Amniotic stem cell (primary cell): Measurements from ENCODE around the gene INSL3.

Experiments used
- DNase-seq: peaks from one replicate; lab custom pipeline; 2025; lab: John Stamatoyannopoulos, UW

The INSL3 gene

DNA sequence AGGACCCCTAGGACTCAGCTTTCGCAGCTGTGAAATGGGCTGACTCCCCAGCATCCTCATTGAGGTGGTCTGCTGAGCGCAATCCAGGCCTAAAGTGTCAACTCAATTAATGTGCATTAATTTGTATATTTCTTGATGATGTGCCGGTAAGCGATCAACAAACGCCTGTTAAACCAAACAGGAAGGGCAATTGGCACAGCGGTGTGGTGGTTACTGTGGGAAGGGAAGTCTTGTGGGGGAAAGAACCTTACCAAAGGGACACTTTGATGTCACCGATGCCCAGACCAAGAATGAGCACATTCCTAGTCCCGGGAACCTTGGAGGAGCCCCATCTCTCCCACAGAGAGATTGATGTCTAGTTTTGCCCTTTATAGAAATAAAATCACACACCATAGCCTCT lies 24.8 kb upstream of the INSL3 start:
- DNase-seq: no peak

DNA sequence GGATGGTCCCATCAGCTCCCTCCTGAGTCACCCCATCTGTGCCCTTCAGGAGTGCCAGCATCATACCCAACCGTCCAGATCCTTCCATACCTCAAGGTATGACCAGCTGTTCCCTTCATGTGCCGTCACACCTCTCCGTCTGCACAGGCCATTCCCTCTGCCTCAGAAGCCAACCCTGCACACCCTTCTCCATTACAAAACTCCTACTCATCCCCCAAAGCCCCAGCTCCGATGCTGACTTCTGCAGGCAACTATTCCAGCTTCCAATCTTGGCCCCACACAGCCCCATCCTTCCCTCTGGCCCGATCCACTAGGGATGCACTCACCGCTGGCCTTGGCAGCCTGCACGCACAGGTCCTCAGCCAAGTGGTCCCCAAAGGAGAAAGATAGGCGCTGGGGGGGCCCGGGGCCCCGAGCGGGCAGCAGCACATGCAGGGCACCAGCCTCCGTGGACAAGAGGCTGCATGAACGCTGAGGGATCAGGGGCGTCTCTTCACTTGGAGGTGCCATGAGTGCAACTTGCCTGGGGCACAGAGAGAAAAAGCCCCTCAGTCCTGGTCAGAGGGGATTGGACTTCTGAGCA lies 22.7 kb upstream of the INSL3 start:
- no peak for DNase-seq

DNA sequence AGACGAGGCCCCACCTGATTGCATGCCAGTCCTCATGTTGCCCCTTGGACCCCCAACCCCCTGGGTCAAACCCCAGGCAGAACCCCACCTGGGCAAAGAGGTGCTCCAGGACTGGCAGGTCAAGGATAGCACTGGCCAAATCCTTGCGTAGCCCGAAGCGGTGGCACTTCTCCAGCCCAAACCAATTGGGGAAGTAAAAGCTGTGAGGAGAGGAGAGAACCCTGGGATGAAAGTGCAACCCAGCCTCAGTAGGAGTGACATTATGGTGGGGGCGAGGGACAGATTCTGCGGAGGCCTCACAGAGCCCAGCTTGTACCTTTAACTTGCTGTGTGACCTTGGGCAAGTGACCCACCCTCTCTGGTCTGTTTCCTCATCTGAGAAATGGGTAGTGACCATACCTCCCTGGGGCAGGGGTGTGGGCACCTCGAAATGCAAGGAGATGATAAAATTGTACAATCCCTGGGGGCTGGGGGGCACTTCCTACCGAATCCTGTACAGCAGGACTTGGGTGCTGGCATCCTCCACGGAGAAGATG lies 22.0 kb upstream of the INSL3 start:
- DNase-seq: no peak

DNA sequence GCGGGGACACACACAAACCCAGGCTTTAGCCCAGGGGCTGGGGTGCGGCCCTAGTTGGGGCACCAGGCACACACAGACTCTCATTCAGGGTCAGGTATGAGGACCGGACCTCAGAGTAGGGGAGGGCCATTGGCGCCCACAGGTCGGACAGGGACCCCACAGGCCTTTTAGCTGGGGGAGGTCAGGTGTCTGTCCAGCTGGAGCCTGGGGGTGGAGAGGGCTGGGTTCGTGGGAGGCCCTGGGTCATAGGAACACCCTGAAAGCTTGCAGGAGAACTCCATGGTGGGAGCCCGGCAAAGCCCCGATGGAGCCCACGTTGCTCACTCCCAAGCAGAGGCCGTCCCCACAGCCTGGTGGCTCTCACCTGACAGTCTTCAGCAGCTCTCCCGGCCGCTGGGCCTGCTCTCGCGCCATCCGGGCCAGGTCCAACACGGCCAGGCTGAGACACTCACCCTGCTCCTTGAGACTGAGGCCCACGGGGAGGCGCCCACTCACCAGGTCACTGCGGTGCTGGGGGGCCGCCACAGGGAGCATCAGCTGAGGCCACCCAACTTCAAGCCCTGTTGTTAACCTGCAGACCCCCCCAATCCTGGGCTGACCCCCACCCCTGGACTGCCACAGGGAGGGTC lies 21.5 kb upstream of the INSL3 start:
- DNase-seq: no peak

DNA sequence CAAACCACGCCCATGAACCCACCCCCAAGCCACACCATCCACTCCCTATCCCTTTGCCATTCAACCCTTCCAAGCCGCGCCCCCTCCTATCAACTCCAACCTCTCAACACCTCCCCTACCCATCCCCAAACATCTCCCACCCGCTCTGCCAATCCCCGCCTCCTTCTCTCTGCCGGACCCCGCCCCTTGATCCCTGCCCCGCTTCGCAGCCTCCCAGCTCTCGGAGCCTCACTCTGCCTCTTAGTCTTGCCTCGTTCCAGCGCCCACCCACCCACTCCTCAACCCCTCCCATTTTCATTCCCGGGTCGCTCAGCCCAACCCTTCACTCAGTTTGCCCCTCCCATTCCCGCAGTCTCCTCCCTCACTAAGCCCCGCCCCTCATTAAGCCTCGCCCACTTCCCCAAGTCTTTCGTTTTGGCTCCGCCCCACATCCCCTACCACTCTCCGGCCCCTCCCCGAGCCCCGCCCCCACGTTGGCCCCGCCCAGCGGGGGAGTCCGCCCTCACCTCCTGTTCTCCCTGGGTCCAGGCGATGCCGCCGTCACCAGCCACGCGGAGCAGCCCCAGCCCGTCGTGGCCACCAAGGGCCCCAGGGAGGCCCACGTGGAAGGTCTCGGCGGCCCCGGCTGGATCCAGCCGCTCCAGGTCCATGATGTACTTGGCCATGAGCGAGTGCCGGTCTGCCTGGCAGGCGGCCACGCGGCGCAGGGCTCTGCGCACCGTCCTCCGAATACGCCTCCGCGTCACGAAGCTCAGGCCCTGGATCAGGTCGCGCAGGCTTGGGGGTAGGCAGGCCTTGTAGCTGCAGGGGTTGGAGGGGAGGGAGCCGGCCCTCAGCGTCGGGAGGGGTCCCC lies 20.7 kb upstream of the INSL3 start:
- no peak for DNase-seq

DNA sequence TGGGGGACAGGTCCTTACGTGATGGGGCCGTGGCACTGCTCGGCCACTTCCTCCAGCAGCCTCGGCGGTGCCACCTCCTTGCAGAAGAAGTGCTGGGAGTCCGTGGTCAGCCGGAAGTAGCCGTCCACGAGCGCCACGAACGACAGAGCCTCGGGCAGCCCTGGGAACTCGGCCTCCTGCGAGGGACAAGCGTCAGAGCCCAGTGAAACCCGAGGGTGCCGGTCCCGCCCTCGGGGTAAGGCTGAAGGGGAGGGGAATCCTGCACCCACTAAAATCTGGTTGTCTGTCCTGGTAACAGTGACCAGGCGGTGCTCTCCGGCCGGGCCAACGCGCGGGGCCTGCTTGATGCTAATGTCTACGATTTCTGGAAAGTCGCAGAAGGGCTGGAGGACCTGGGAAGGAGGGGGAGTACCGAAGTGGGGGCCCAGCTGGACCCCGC lies 20.1 kb upstream of the INSL3 start:
- DNase-seq: no peak

DNA sequence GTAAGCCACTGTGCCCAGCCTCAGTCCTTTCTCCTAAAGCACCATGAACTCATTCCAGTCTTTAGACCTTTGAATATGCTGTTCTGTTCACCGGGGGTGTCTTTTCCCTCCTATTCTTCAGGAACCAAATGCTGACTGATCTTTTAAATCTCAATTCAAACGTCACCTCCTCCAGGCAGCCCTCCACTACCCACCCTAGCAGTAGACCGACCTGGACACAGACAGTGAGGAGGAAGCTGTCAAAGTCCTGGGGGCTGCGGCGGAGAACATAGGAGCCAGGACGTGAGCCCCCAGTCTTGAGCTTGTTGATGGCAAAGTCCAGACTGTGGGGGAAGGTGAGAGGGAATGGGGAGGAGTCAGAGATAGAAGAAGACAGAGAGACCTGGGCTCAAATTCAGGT lies 18.7 kb upstream of the INSL3 start:
- no peak for DNase-seq

DNA sequence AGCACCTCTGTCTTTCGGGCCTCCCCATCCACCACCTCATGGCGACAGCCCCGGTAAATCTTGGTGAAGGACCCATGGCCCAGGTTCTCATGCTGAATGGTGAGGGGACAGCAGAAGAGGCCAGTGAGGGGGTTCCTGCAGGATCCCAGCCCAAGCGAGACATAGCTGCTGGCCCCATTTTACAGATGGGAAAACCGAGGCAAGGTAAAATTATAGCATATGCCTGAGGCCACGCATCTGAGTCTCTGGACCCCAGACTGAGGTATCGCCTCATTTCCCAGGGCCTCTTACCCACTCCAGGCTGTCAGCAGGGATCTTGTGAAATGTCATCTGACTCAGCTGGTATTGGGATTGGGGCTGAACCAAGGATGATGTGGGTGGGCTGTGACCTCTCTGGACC lies 16.7 kb upstream of the INSL3 start:
- no peak for DNase-seq

DNA sequence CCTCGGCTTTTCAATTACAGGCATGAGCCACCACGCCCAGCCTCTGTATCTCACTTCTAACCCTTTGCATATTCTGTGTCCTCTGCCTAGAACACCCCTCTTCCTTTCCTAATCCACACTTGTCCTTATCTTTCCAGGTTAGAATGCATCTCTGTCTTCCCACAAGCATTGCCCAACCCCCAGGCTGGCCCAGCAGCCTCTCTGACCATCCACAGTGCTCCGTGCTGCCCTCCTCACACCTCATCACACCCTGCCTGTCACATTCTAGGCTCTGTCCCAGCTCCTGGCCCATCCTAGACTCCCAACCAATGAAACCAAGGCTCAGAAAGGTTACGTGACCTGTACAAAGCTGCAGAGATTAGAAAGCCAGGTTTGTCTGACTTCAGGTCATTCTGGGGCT lies 15.2 kb upstream of the INSL3 start:
- DNase-seq: no peak

DNA sequence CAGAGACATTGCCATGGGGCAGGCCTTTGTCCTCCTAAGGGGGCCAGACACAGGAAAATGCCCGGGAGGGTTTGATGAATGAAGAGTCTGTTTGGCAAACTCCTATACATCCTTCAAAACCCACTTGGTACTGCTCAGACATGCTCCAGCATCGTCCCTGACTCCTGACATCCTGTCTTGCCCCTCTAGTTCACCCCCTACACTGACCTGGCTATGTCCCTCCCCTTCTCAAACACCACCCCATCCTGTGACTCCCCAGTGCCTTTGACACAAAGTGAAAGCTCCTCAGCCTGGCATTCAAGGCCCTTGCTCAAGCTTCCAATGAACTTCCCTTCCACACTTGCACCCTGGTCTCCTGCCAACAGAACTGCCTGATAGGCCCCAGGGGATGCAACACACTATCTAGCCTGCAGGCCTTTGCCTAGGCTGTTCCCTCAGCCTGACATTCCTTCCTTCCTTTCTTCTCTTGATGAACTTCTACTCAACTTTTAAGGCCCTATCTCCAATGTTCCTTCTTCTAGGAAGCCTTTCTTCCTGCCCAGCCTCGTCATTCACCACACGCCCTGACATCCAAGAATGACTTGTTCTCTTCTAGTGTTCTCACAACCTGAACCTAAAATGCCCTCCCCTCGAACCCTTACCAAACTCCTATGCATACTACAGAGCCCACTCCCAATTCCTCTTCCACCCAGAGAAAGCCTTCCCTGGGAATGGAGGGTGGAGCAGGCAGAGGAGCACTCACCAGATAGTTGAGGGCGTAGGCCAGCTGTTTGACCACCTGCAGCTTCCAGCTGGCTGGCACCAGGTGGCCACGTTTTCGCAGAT lies 14.1 kb upstream of the INSL3 start:
- no peak for DNase-seq

DNA sequence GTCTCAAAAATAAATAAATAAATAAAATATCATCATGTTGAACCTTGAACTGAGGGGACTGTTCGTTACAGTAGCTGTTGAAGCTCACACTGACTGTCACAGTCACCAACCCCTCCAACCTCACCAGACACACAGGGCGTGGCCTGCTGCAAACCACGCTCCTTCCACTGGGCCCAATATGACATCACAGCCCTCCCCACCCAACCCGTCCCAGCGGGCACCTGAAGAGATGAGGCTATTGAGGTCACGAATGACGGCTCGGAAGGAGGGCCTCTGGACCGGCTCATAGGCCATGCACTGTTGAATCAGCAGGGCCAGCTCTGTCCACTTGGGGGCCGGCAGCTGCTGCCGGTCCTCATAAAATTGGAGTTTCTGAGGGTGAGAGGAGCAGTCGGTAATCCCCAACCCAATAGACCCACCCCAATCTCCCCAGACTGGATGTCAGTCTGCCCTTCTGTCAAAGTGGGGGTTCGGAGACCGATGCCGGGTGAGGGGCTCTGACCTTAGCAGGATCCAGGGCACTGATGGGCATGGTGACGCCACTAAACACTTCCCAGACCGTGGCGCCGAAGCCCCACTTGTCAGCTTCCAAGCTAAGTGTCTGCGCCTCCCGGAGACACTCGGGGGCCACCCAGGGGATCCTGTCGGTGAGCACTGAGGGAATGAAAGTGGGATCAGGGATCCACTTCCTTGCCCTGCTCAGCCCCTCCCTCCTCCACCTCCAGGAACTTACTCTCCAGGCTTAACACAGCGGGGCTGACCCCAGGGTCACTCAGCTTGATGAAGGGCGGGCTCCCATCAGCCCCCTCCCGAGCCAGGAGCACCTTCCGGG lies 13.2 kb upstream of the INSL3 start:
- DNase-seq: no peak

DNA sequence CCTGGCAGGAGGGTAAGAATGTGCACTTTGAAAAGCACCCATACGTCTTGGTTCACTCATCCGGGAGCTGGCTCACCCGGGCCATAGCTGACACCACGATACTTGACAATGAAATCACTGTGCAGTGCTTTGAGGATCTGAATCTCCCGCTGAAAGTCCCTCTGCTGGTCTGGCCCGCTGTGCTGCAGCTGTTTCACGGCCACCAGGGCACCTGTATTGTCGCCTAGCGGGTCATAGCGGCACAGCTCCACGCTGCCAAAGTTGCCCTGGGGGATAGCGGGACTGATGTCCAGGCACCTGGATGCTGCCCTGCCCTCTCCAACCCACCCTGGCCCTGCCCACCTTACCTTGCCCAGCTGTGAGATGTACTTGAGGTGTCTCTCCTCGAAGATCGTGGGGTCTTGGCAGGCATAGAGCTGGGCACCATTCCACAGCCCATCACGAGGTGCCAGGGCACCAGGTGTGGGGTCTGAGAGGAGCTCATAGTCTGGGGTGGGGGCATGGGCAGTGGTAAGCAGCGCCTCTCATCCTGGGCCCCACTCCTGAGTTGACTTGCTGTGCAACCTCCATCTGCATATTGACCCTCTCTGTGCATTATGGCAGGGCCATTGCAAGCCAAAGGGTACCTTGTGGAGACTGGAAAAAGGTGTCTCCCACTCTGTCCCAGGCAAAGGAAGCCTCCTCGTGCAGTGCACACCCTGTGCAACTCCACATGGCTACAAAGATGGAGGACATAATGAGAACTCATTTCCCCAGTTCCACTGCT lies 11.3 kb upstream of the INSL3 start:
- DNase-seq: no peak

DNA sequence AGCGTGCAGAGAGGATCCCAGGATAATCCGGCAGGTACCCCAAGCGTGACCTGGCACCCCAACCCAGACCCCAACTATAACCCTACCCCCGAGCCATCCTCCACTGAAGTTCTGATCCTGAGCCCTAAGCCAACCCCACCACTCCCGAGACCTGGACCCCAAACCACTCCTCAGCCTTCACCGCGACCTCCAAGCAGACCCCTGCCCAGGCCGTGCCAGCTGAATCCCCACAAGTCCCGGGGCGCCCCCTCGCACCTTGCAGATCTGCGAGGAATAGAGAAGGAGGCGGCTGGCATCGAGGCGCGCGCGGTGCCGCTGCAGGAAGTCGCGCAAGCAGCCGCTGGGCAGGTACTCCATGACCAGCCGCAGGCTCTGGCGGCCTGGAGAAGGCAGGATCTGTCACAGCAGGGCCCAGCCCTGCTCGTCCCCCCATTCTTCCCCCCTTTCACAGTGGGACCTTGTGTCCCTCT lies 10.1 kb upstream of the INSL3 start:
- DNase-seq: no peak

- no peak for DNase-seq
Measured at GRCh38 chr19:17830567-17831418, 9.5 kb upstream of the INSL3 start.

- no peak for DNase-seq
Measured at GRCh38 chr19:17829855-17830566, 8.7 kb upstream of the INSL3 start.

GRCh38 chr19:17826508-17827056 lies 5.3 kb upstream of the INSL3 start:
- no peak for DNase-seq

DNA sequence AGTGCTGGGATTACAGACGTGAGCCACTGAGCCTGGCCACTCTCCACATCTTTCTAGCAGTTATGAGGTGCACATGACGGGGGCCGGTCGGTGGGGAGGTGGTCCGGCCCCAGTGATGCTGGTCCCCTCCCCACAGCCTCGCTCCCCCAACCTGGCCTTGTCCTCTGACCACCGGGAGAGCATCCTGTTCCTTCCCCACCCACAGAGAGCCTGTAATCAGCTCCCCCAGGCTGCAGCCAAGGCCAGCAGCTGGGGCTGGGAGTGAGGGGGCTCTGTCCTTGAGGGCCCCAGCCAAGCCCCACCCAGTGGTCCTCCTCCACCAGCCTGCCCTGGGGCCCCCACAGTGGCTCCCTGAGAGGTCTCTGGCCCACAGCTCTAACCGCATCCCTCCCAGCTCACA lies 3.0 kb upstream of the INSL3 start:
- no peak for DNase-seq

DNA sequence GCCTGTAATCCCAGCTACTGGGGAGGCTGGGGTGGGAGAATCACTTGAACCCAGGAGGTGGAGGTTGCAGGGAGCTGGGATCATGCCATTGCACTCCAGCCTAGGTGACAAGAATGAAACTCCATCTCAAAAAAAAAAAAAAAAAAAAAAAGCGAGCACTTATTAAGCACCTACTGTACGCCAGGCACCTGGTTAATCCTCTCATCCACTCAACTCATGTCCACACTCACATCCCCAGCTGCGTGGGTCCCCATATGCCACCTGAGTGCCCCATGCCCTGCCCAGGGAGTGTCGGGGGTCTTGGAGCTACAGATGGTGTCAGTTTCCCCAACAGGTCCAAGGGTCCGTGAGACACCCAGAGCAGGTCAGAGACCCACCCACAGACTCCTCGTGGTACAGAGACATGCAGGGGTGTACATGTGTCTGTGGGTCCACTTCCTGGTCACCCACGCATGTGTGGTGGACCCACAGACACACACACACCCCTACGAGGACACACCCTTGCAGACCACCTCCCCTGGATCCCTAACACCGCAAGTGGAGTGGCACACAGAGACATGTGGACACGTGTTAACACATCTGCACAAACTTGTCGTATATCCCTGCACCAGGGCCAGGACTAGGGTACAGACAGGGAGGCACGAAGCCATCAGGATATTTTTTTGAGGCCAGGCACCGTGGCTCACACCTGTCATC lies 3.5 kb downstream of the INSL3 start:
- no peak for DNase-seq
